Measurements from ENCODE around the gene ARMC6. TPM values are rescaled to one million over a fixed set of nuclear protein-coding genes. Genes with fewer than 3 reads are reported as not detected.

The ARMC6 gene
- total and polyA plus RNA-seq, 2 of the 13 experiments (the other 11 are each of a cell fraction or from before 2014, with no cell fraction given) = 16.2 to 36.8 TPM

DNA sequence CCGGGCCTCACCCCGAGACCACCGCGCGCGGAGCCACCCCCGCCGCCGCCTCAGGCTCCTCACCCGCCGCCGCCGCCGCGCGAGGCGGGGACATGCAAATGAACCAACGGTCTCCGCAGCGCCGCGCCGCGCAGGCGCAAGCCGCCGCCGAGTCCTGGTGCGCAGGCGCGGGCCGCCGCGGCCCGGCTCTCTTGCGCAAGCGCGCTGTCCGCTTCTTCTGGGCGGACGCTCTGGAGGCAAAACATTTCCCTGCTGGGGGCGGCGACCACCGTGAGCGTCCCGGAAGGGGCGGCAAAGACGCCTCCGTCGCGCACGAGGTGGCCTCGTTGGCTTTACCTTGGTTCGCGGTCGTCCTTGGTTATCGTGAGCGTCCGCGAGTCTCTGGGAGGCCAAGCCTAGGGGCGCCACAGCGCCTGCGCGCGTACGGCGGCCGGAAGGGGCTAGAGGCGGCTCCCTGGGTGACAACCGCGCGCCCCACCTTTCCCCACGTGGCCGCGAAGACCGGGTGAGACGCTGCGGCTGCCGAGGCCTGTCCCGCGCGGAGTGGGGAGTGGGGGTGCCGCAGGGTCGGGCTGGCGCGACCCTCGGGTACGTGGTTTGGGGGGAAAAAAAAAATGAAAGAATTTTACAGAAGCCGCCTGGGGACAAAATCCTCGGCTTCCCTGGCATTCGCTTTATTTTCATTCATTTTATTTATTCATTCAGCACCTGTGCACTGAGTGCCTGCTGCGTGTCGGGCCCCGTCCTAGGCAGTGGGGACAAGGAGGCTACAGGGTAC lies at the start of gene ARMC6, which contains the start of gene SUGP2 (continued):
- TF ChIP-seq, protein P1, sequence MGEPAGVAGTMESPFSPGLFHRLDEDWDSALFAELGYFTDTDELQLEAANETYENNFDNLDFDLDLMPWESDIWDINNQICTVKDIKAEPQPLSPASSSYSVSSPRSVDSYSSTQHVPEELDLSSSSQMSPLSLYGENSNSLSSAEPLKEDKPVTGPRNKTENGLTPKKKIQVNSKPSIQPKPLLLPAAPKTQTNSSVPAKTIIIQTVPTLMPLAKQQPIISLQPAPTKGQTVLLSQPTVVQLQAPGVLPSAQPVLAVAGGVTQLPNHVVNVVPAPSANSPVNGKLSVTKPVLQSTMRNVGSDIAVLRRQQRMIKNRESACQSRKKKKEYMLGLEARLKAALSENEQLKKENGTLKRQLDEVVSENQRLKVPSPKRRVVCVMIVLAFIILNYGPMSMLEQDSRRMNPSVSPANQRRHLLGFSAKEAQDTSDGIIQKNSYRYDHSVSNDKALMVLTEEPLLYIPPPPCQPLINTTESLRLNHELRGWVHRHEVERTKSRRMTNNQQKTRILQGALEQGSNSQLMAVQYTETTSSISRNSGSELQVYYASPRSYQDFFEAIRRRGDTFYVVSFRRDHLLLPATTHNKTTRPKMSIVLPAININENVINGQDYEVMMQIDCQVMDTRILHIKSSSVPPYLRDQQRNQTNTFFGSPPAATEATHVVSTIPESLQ (CRISPR knock-in tag; conservative IDR thresholded peaks at IDR 0.05) = no peak
- peak; percentile 71; the same call in 1 of the 2 replicates for TF ChIP-seq STAT5B (CRISPR knock-in tag; IDR thresholded peaks at IDR 0.05)
- peak; percentile 60; the same call in 1 of the 2 replicates for TF ChIP-seq ZNF557 (CRISPR knock-in tag; IDR thresholded peaks at IDR 0.05)
- TF ChIP-seq SNRNP70 (IDR thresholded peaks at IDR 0.05; ENCODE audit: low read depth, low read length) = no peak
- no peak for TF ChIP-seq ZSCAN22 (CRISPR knock-in tag; IDR thresholded peaks at IDR 0.05)
- no peak for TF ChIP-seq PHB2 (IDR thresholded peaks at IDR 0.05; ENCODE audit: partially characterized antibody)
- TF ChIP-seq, protein P2, sequence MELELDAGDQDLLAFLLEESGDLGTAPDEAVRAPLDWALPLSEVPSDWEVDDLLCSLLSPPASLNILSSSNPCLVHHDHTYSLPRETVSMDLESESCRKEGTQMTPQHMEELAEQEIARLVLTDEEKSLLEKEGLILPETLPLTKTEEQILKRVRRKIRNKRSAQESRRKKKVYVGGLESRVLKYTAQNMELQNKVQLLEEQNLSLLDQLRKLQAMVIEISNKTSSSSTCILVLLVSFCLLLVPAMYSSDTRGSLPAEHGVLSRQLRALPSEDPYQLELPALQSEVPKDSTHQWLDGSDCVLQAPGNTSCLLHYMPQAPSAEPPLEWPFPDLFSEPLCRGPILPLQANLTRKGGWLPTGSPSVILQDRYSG (CRISPR knock-in tag; IDR thresholded peaks at IDR 0.05) = 0 out of 2 replicates have a peak, but pooled peaks have one; percentile 58
- TF ChIP-seq POLR2AphosphoS5 (IDR thresholded peaks at IDR 0.05; ENCODE audit: low read depth, low read length) = peak; percentile 42
- TF ChIP-seq ZNF383 (CRISPR knock-in tag; IDR thresholded peaks at IDR 0.05; ENCODE audit: borderline replicate concordance) = no peak
- TF ChIP-seq IKZF1 (IDR thresholded peaks at IDR 0.05) = no peak
- peak; percentile 66 for TF ChIP-seq ZNF407 (CRISPR knock-in tag; IDR thresholded peaks at IDR 0.05; ENCODE audit: not compliant biosample characterization)
- TF ChIP-seq MEF2D (CRISPR knock-in tag; IDR thresholded peaks at IDR 0.05) = peak; percentile 56; the same call in 1 of the 2 replicates
- TF ChIP-seq, protein P3, sequence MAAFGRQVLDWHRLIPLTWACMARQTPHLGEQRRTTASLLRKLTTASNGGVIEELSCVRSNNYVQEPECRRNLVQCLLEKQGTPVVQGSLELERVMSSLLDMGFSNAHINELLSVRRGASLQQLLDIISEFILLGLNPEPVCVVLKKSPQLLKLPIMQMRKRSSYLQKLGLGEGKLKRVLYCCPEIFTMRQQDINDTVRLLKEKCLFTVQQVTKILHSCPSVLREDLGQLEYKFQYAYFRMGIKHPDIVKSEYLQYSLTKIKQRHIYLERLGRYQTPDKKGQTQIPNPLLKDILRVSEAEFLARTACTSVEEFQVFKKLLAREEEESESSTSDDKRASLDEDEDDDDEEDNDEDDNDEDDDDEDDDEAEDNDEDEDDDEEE (CRISPR knock-in tag; IDR thresholded peaks at IDR 0.05) = peak; percentile 93; the same call in 1 of the 2 replicates
- no peak for TF ChIP-seq POLR2AphosphoS2 (IDR thresholded peaks at IDR 0.05; ENCODE audit: low read depth, low read length)
- no peak for TF ChIP-seq NBN (conservative IDR thresholded peaks at IDR 0.05)
- TF ChIP-seq HNRNPK (IDR thresholded peaks at IDR 0.05; ENCODE audit: low read depth, low read length, poor library complexity, severe bottlenecking) = peak; percentile 65
- TF ChIP-seq RBAK (CRISPR knock-in tag; IDR thresholded peaks at IDR 0.05) = no peak

Measured in HepG2 (cell line).